Measurements from ENCODE around the gene ZFP36. TPM values are rescaled to one million over a fixed set of nuclear protein-coding genes. Genes with fewer than 3 reads are reported as not detected.

The ZFP36 gene
- total and polyA plus RNA-seq, 10 donors, result 63.2 to 396 (median 165) TPM

GRCh38 chr19:39422020-39422419, 15.4 kb downstream of the ZFP36 start:
- no peak overlapping the region for H3K4me3 ChIP-seq
- 87 to 93% (median 89%) methylated on average over 5 of the region's 5 CpGs for WGBS, 5 donors
- H3K9me3 ChIP-seq, result no peaks in the 10 kb centered on the region
- peaks cover 0 to 87% (median 63%) of the 10 kb centered on the region in 6 donors for H3K36me3 ChIP-seq
- H3K4me1 ChIP-seq, result peaks cover 0 to 13% (median 2%) of the 10 kb centered on the region in 6 donors
- H3K27ac ChIP-seq, result no peak overlapping the region
- TF ChIP-seq POLR2AphosphoS5 (IDR thresholded peaks at IDR 0.05) (no peak), POLR2A (IDR thresholded peaks at IDR 0.05) (no peak), CTCF (IDR thresholded peaks at IDR 0.05 in 8 of 11, conservative IDR thresholded peaks at IDR 0.05 in 3 of 11) (no peak)
- H3K27me3 ChIP-seq (replicated peaks in 1 of 7), result no peaks in the 10 kb centered on the region
- DNase-seq, result peak; percentile 32
- intact Hi-C loops (cut with DNase I; ENCODE audit: low total_unique reads), result no loop called here

- peaks cover 0 to 9% (median under 1%) of the 10 kb centered on the region in 6 donors for H3K4me1 ChIP-seq
- no peaks in the 10 kb centered on the region for H3K9me3 ChIP-seq
- intact Hi-C loops (cut with DNase I; ENCODE audit: low total_unique reads), result no loop called here
- peaks cover 0 to 73% (median 56%) of the 10 kb centered on the region in 6 donors for H3K36me3 ChIP-seq
- TF ChIP-seq POLR2AphosphoS5 (IDR thresholded peaks at IDR 0.05) (peak in 1 of 3 donors; percentile 55), CTCF (IDR thresholded peaks at IDR 0.05 in 8 of 11, conservative IDR thresholded peaks at IDR 0.05 in 3 of 11) (no peak)
- WGBS, 5 donors, result 90 to 94% (median 92%) methylated on average over 32 to 35 of the region's 35 CpGs
- H3K27ac ChIP-seq, result no peak overlapping the region
- no peak overlapping the region for H3K4me3 ChIP-seq
- H3K27me3 ChIP-seq (replicated peaks in 1 of 7), result no peaks in the 10 kb centered on the region
- DNase-seq, result peak; percentile 74
These were observed 16.8 kb downstream of the ZFP36 start for GRCh38 chr19:39423258-39424086.

GRCh38 chr19:39424934-39425333, 18.3 kb downstream of the ZFP36 start:
- intact Hi-C loops (cut with DNase I; ENCODE audit: low total_unique reads), result no loop called here
- DNase-seq, result peak; percentile 55
- peaks cover 0 to 58% (median 42%) of the 10 kb centered on the region in 6 donors for H3K36me3 ChIP-seq
- H3K4me3 ChIP-seq, result no peak overlapping the region
- H3K9me3 ChIP-seq, result no peaks in the 10 kb centered on the region
- no peaks in the 10 kb centered on the region for H3K27me3 ChIP-seq (replicated peaks in 1 of 7)
- 81 to 88% (median 85%) methylated on average over 8 to 16 of the region's 16 CpGs; no CpG with 5 or more reads in 1 of the 5 donors for WGBS, 5 donors
- H3K27ac ChIP-seq, result no peak overlapping the region
- H3K4me1 ChIP-seq, result peaks cover 0 to 23% (median 6%) of the 10 kb centered on the region in 6 donors
- peak in 1 of 3 donors; percentile 68 for TF ChIP-seq POLR2AphosphoS5 (IDR thresholded peaks at IDR 0.05)
- no peak for TF ChIP-seq CTCF (IDR thresholded peaks at IDR 0.05 in 8 of 11, conservative IDR thresholded peaks at IDR 0.05 in 3 of 11)

GRCh38 chr19:39425744-39426143, 19.1 kb downstream of the ZFP36 start:
- WGBS, 5 donors, result 82 to 98% (median 94%) methylated on average over 7 of the region's 7 CpGs
- no peak overlapping the region for H3K4me3 ChIP-seq
- H3K27ac ChIP-seq, result no peak overlapping the region
- H3K9me3 ChIP-seq, result no peaks in the 10 kb centered on the region
- H3K36me3 ChIP-seq, result peaks cover 0 to 50% (median 36%) of the 10 kb centered on the region in 6 donors
- TF ChIP-seq CTCF (IDR thresholded peaks at IDR 0.05 in 8 of 11, conservative IDR thresholded peaks at IDR 0.05 in 3 of 11), result no peak
- intact Hi-C loops (cut with DNase I; ENCODE audit: low total_unique reads), result no loop called here
- H3K27me3 ChIP-seq (replicated peaks in 1 of 7), result no peaks in the 10 kb centered on the region
- H3K4me1 ChIP-seq, result peaks cover 0 to 31% (median 8%) of the 10 kb centered on the region in 6 donors
- DNase-seq, result no peak
